Measurements from ENCODE around the gene ATP5PD.
"Not testable (repeated sequence)": the region's sequence is repeated elsewhere in the genome, so short reads cannot be mapped to it uniquely, and the experiment has no call there.

The ATP5PD gene

DNA sequence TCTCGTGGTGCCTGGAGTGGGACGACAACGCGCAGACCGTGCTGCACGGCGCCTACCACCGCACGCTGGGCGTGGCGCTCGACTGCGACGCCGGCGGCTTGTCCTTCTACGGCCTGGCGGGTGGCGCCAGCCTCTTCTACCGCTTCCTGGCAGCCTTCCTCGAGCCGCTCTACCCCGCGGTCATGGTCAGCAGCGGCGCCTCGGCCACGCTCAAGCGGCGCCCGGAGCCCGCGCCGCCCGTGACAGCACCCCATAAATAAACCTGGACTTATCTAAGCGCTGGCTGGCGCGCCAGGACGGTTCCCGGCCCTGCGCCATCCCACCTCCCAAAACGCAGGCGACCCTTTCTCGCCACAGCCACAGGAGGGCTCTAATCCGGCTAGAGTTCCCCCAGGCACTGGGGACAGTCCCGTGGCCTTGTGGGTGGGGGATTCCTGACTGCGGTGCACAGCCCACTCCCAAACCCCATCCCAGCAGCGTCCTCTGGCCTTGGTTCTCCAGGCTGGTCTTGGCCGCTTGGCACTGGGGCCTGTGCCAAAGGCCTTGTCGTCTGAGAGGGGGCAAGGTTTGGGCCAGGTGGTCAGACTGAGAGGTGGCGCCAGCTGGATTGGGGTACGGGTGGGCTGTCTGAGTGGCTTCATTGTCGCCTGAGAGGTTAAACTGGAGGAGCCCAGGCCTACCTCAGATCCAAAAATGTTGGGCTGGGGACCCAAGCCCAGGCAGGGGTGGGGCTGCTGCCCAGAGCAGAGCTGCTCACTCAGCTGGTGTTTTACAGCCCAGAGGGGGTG, 30.9 kb upstream of the ATP5PD start:
- no peak for DNase-seq (ENCODE audit: low read depth, low spot score)

DNA sequence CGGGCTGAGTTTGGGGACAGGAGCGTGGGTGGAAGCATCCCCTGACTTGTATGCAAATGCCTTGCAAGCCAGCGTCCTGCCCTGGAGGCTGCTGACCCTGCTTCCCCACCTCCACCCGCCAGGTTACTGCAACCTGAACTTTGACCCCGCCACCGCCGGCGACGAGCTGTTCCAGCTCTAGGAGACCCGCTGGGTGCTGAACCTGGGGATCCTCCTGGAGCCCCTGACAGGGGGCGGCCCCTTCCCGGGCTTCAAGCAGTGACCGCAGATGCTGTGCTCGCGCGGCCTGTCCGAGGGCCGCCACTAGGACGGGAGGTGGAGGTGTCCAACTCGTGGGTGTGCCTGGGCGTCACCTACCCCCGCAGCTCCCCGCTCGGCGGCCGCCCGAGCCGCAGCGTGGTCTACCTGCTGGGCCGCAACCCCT, 30.3 kb upstream of the ATP5PD start:
- DNase-seq (ENCODE audit: low read depth, low spot score), result no peak

DNA sequence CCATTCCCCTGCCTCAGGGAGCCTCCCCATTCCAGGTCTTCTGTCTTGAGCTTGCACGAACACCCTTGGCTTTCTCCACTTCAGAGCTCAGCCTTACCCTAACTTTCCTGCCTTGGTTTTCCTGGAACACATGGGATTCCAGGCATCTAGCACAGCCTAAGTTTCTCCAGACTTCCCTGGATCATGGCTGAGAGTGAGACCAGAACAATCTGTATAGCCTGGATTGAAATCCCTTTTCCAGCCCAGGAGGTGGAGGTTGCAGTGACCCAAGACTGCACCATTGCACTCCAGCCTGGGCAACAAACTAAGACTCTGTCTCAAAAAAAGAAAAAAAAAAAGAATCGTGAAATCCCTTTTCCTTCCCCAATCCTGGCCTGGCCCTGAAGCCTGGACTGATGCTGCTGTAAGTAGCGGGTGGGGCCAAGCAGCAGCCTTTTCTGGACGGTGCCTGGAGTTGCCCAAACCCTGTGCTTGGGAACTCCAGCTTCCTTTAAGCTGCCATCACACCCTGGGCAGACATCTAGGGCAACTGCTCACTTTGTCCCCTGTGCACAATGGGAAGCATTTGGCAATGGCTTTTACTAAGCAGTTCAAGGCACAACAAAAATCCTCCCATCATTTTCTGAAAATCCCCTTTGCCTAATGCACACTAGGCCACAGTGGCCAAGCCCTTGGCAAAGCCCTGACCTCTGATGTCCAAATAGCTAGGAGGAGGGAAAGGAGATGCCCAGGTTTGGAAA, 29.0 kb upstream of the ATP5PD start:
- DNase-seq (ENCODE audit: low read depth, low spot score), result no peak

DNA sequence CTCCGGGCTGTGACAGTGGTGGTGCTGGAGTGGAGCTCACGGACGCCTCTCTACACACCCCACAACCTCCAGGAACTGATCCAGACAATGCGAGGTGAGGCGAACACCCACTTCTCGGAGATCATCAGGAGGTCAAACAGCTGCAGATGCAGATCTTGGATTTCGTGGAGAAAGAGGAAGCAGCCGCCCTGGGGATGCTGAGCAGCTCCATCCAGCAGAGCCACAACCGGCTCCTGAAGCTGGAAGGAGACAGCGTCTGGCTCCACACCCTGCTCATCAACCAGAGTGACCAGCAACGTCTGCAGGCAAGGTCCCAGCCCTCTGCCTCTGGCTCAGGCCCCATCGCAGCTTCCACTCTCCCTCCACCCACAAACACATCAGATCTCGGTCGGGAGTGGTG, 27.8 kb upstream of the ATP5PD start:
- DNase-seq (ENCODE audit: low read depth, low spot score), result no peak

DNA sequence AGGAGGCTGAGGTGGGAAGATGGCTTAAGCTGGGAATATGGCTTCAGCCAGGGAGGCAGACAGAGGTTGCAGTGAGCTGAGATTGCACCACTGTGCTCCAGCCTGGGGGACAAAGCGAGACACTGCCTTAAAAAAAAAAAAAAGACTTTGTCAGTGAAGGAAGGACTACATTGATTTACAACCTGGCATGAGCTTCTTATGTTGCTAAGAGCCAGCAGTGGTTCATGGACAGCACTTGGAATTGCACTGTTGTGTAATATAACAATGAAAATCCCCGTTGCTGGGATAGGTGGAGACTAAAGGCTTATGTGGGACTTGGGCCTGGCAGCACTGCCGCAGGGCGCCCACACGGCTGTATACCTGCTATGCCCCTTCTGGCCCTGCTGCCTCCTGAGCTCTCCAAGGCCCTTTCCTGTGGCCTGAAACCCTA, 26.9 kb upstream of the ATP5PD start:
- DNase-seq (ENCODE audit: low read depth, low spot score), result no peak

DNA sequence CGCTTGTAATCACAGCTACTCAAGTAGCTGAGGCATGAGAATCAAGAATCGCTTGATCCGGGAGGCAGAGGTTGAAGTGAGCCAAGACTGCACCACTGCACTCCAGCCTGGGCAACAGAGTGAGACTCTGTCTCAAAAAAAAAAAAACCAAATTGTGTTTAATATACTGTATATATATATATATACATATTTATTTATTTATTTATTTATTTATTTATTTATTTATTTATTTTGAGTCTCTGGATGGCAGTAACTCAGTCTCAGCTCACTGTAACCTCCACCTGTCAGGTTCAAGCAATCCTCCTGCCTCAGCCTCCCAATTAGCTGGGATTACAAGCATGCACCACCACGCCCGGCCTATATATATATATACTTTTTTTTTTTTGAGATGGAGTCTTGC, 26.1 kb upstream of the ATP5PD start:
- DNase-seq (ENCODE audit: low read depth, low spot score), result not testable (repeated sequence)

DNA sequence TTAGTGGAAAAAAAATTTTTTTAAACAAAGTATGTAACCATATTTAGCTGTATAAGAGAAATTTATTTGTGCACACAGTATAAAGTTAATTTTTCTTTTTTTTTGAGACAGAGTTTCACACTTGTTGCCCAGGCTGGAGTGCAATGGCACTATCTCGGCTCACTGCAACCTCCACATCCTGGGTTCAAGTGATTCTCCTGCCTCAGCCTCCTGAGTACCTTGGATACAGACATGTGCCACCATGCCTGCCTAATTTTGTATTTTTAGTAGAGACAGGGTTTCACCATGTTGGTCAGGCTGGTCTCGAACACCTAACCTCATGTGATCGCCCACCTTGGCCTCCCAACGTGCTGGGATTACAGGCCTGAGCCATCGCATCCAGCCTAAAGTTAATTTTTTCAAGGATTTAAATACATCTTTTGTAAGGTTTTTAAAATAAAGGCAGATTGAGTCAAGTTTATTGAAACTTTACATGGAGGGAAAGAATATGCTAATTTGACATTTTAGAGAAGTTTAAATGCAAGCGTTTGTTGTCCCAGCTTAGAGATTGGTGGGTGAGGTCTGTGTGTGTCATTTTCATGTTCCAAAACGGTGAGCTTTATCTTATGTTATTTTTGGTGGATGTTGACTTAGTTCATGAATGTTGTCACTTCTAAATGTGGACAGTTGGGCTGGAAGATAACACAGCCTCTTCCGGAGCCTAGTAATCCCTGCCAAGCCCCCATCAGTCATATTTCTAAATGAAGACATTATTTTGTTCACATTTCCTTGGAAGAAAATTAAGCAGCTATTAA, 24.9 kb upstream of the ATP5PD start:
- DNase-seq (ENCODE audit: low read depth, low spot score), result not testable (repeated sequence)

DNA sequence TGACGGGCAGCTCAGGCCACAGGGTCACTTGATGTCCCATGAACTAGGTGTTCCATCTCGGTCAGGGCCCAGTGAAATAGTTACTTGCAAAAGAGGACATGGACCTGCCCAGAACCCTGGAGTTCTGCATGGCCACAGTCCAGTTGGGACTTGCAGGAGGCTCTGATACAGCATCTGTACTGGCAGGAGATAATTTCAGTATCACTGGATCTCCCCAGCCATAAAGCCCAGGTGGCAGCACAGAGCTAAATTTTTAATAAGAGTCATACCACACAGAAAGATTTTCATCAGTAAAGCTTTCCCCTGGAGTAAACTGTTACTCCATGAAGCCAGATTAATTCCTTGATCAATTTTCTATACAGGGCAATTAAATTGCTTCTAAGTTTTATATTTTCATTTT, 23.0 kb upstream of the ATP5PD start:
- no peak for DNase-seq (ENCODE audit: low read depth, low spot score)

DNA sequence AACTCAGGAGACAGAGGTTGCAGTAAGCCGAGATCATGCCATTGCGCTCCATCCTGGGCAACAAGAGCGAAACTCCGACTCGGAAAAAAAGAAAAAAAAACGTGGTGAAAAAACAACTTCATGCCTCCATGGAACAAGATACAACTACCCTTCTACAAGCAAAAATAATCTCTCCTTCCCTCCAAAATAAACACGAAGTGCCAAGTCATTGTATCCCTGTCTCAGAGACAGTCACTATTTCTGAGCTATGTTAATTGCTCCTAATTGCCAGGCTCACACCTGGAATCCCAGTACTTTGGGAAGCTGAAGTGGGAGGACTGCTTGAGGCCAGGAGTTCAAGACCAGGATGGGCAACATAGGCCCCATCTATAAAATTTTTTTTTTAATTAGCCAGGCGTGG, 22.0 kb upstream of the ATP5PD start:
- no peak for DNase-seq (ENCODE audit: low read depth, low spot score)

DNA sequence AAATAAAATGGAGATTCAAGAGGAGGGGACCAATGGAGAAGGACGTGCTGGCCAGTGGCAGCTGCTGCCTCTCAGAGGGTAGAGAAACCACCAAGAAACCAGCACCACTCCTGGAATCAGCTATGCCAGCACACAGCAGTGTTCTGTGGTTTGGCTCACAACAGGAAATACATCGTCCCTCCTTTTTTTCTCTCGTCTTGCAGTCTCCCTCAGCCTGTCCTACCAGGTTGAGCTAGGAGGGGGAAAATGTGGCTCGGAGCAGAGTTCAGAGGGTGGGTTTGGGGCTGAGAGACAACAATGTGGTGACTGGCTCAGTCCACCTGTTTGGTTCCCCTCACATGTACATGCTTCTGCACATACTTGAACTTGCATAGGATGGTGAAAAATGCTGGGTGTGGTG, 21.1 kb upstream of the ATP5PD start:
- DNase-seq (ENCODE audit: low read depth, low spot score), result no peak

DNA sequence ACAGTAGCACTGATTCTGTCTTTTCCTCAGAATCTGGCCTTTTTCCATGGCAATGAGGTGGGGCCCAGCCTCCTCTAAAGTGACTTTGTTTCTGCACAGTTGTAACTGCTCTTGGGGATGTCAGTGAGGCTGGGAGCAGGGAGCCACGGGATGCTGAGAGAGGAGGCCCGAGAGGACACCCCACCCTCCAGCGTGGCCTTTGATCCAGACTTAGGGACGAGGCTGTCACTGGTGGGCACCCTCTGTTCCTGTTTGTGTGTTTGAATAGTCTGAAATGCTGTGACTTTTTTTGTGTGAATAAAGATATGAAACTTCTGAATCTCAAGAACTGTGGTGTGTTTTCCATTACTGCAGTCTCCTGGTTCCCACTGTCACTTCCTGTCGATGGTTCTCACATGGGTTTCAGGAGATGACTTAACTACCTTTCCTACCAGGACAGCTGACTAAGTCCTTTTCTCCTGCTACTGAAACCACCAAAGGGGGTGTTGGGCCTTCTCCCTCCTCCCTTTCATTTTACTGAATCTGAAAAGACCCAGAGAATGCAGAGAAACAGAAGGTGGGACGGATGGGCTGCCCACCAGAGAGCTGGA, 18.9 kb upstream of the ATP5PD start:
- no peak for DNase-seq (ENCODE audit: low read depth, low spot score)

DNA sequence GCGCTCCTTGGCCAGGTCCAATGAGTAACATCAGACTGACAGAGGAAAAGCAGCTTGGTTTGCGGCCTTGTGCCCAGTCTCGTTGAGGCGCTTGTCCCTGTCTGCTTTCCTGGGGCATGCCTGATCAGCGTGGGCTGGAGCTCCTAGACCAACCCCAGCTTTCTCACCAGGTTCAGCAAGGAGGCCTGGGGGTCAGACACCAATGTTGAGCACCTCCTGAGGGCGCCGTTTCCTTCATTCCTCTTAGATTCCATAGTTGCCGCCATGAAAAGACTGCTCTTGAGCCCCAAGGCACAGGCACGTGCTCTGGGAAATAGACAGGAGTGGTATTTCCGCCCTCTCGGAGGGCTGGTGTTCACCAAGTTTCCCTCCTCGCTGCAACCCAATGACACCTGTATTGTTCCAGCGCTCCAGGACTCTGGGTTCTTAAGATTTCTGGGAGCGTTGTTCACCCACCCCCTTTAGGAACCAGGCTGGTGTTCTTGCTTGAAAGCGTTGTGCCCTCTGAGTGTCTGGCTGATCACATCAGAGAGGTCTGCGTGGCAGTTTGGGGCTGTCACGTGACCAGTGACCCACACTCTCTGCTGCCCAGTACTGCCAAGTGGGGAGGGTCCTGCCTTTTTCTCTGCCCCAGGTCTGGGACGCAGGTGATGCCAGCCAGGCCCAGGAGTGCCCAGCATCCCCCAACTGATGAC, 18.2 kb upstream of the ATP5PD start:
- DNase-seq (ENCODE audit: low read depth, low spot score), result no peak

DNA sequence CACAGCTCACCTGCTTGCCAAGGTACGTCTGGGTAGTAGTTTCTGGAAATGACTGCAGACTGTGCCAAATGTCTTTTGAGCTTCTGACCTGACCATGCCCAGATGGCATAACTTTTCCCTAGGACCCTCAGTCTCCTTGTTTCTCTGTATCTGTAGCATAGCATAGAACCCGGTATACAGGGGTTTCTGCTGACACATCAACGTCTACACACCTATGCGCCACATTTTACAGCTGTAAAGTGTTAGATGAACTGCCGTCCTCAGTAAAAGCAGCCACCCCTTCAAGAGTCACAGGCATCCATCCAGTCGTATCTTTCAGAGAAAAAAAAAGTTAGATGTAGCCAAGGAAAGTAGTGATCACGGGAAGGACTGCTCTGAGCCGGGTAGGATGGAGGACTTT, 17.7 kb upstream of the ATP5PD start:
- no peak for DNase-seq (ENCODE audit: low read depth, low spot score)

DNA sequence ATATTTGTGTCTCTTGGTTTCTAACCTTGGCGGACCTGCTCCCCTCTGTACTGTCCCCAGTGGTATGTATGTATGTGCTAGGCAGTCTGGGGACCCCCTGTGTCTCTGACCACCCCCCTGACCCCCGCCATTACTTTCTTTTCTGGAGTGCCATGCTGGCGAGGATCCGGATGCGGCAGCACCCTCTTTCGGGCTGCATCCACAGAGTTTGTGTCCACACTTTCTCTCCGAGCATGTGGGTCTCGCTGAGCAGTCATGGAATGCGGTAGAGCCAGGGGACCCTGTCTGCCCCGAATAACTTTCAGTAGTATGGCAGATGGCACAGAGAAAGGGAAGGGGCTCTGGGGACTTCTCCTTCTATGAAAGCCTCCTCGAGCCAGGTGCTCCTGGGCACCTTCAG, 17.3 kb upstream of the ATP5PD start:
- DNase-seq (ENCODE audit: low read depth, low spot score), result no peak

DNA sequence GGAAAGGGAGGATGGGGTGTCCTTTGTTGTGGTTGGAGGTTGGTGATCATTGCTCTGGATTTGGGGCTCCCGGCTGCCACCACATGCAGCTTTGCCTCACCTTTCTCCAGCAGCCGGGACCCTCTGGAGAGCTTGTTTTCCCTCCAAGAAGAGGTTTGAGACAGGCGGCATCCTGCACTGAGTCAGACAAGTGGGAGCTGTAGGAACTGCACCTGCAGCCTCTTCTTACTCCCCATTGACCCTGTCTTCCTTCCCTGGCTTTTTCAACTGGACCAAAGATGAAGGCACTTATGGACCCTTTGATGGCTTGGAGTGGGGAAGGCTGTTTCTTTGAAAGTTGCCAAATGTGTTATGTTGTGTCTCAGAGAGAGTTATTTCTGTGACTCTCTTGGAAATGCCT, 16.9 kb upstream of the ATP5PD start:
- DNase-seq (ENCODE audit: low read depth, low spot score), result no peak

DNA sequence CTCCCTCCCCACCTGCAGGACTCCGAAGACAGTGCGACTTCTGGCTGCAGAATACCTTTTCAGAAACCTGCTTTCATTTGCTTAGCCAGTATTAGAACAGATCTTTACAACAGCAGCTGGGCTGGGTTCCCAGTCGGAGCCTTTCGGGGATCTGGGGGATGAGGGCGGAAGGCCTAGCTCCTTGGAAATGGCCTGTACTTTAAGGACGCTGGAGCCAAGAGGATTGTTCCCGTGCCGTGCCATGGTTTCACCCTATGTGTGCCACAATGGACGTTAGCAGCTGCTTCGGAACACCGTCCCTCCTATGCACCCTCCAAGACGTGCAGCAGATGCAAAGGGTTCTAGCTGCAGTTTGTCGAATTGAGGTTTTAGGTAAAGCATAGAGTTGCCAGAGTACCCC, 16.4 kb upstream of the ATP5PD start:
- no peak for DNase-seq (ENCODE audit: low read depth, low spot score)

DNA sequence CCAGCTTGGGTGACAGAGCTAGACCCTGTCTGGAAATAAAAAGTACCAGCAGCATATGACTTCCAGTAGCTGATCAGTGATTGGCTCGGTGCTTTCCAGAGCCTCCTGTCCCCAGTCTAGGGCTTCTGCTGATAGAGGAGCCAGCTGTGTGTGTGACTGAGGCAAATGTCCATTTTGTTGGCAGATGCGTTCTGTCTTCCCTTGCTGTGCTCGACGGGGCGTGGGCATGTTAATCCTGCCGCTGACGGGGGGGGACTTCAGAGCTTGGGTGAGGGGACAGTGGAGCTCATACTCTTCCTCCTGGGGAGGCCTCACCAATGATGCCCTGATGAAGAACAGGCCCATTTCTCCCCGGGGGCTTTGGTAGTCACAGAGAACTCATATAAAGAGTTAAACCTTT, 14.8 kb upstream of the ATP5PD start:
- no peak for DNase-seq (ENCODE audit: low read depth, low spot score)

DNA sequence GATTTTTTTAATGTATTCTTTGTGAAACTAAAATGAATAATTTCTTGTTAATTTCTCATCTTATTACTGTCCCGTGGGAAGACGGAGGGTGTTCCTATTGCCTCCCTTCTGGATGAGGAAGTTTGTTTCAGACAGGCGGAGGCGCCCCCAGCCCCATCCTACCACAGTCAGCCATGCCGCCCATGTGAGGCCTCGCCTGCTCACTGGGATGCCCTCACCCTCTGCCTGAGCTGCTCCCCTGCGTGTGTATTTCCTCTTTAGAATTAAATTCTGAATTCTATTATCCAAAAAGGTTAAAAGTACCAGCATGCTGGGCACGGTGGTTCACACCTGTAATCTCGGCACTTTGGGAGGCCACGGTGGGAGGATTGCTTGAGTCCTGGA, 14.3 kb upstream of the ATP5PD start:
- DNase-seq (ENCODE audit: low read depth, low spot score), result no peak

DNA sequence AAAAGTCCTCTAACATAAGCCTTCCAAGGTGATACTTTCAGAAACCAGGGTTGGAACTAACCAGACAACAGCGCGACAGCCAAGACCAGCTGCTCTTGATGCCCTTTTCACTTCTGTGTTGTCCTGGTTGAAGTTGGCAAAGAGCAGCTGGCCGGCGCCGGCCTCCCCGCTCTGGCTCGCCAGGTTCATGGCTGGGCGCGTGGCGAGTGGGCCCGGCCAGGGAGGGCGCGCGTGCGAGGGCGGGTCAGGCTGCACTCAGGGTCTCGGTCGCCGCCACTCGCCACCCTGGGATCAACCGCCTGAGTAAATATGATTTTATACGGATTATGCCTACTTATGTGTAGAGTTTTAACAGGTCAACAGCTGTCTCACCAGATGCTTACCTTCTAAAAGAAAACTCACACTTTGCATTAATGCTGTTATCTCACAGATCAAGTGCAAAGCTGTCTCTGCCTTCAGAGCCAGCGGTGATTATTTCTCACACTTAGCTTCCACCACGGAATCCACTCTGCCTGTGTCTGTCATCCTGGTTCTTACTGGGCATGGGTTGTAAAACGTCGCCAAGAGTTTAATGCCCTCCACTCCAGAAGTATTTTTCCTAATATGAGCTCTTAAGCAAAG, 13.8 kb upstream of the ATP5PD start:
- DNase-seq (ENCODE audit: low read depth, low spot score), result no peak

DNA sequence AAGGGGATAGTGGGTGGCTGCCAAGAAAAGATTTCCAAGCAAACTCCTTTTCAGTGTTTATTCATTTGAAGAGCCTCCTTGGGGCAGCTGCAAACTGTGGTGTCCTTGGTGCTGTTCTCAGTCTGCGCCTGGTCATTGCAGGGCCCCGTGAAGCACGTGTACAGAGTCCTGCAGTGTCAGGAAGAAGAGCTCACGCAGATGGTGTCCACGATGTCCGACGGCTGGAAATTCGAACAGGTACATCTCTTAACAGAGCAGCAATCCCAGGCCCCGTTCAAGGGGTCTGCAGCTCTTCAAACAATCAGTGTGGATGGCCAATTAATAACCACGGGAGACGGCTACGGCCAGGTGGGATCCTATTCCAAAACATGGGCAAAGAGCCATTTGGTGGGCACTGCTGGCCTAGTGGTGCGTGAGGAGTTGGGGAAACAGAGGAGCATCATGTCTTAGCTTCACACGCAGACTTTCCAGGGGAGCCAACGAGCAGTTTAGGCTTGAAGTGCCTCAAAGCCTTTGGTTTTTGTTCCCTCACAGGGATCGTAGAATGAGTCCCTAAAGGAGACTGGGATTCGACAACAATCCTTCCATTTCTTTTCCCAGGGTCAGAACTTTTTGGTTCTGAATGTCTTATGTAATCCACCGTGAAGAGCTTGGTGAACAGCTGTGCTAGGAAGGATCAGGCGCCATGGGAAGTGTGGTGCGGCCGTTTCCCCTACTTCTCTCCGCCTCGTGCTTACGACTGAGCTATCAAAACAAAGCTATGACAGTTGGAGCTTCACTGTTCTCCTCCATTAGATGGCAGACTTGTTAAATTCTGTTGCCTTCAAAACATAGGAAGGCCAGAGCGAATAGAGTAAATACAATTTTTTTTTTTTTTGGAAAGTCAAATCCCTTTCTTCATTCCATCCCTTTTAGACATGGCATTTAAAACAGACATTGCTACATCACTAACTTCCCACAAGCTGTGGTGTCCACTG, 12.9 kb upstream of the ATP5PD start:
- no peak for DNase-seq (ENCODE audit: low read depth, low spot score)
